ENCODE data around the gene ZCCHC24. TPM values are rescaled to one million over a fixed set of nuclear protein-coding genes. Genes with fewer than 3 reads are reported as not detected.
"Not testable (repeated sequence)": the region's sequence is repeated elsewhere in the genome, so short reads cannot be mapped to it uniquely, and the experiment has no call there.

ZCCHC24 gene
- total RNA-seq, 1 donor = 4.0 TPM

DNA sequence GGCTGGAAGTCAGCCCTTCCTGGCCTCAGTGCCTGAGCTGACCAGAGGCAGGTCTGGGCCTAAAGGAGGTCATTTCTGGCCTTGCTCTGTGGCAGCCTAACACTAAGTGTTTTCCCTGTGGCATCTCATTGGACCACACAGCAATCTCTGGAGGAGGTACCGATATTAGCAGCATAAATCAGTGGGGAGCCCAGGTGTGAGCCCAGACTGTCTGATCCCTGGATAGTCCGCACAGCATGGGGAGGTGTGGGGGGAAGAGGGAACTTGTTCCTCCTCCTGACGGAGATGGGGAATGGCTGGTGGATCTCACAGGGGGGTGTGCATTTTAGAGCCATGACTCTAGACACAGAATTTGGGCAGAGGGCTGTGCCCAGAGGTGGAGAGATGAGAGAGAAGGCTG, 109.1 kb downstream of the ZCCHC24 start:
- Histone ChIP-seq H3K9me3 (ENCODE audit: low read depth, low read length) (no peaks in the 10 kb centered on the region), H3K27me3 (ENCODE audit: insufficient read depth, low read length) (no peaks in the 10 kb centered on the region), H3K4me3 (ENCODE audit: low read length) (no peak overlapping the region), H3K4me1 (ENCODE audit: insufficient read depth, low read length) (peaks cover 9% of the 10 kb centered on the region)

GRCh38 chr10:79335470-79336235, 109.8 kb downstream of the ZCCHC24 start:
- H3K4me1 ChIP-seq (ENCODE audit: insufficient read depth, low read length) = peaks cover 13% of the 10 kb centered on the region
- H3K9me3 ChIP-seq (ENCODE audit: low read depth, low read length) = no peaks in the 10 kb centered on the region
- no peaks in the 10 kb centered on the region for H3K27me3 ChIP-seq (ENCODE audit: insufficient read depth, low read length)
- no peak overlapping the region for H3K4me3 ChIP-seq (ENCODE audit: low read length)

DNA sequence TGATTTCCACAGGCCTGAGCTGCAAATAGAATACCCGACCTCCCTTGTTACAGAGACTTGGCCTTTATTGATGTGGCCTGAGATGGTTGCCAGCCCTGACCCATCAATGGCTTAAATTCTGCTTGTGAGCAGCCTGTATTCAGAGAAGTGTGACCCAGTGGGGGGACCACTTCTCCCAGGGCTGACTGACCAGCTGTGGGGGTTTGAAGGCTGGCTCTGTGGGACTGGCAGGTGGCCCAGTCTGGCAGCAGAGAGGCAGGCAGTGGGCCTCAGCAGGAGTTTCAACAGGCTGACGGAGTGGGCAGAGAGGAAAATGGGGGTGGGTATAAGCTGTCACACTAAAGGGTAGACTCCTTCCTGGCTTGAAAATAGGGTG, 110.3 kb downstream of the ZCCHC24 start:
- no peaks in the 10 kb centered on the region for H3K9me3 ChIP-seq (ENCODE audit: low read depth, low read length)
- no peak overlapping the region for H3K4me3 ChIP-seq (ENCODE audit: low read length)
- H3K4me1 ChIP-seq (ENCODE audit: insufficient read depth, low read length) = peaks cover 13% of the 10 kb centered on the region
- H3K27me3 ChIP-seq (ENCODE audit: insufficient read depth, low read length) = no peaks in the 10 kb centered on the region

DNA sequence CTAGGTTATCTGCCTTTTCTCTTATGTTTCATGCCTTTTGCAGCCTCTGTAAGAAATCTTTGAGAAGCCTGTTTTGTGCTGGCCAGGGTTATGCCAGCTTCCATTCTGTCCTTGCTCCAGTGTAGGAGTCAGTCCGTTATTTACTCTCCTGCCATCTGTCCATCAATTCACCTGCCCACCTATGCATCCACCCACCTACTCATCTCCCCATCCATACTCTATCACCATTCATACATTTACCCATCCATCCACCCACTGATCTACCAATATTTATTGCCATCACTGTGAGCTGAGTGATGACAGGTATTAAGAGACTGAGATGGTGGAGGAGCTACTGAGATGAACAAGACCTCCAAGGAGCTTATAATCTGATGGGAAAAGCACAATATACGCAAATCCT, 110.9 kb downstream of the ZCCHC24 start:
- H3K4me3 ChIP-seq (ENCODE audit: low read length) = no peak overlapping the region
- no peaks in the 10 kb centered on the region for H3K9me3 ChIP-seq (ENCODE audit: low read depth, low read length)
- no peaks in the 10 kb centered on the region for H3K27me3 ChIP-seq (ENCODE audit: insufficient read depth, low read length)
- H3K4me1 ChIP-seq (ENCODE audit: insufficient read depth, low read length) = peaks cover 13% of the 10 kb centered on the region

- Histone ChIP-seq H3K4me3 (ENCODE audit: low read length) (no peak overlapping the region), H3K9me3 (ENCODE audit: low read depth, low read length) (no peaks in the 10 kb centered on the region), H3K4me1 (ENCODE audit: insufficient read depth, low read length) (peaks cover 13% of the 10 kb centered on the region), H3K27me3 (ENCODE audit: insufficient read depth, low read length) (no peaks in the 10 kb centered on the region)
Observed at GRCh38 chr10:79333513-79333912, 111.9 kb downstream of the ZCCHC24 start.

DNA sequence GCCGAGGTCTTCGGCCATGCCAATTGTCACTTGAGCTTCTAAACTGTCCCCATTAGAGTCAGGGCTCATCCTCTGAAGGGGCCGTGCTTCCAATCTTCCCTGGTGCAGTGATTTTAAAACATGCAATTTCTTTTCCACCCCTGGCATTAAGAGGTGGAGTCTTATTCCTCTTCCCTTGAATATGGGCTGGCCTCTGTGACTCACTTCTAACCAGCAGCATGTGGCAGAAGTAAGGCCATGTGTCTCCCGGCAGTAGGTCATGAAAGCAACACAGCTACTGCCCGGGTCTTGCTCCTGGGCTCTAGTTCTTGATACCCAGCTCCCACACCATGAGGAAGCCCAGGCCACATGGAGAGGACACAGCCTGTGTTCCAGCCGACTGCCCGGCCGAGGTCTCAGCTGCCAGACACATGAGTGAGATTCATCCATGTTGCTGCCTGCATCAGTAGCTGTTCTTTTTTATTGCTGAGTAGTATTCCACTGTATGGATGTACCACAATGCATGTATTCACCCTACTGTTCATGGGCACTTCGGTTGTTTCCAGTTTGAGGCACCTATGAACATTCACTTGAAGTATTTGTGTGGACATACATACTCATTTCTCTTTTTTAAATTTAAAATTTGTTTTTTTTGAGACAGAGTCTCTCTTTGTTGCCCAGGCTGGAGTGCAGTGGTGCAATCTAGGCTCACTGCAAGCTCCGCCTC, 112.7 kb downstream of the ZCCHC24 start:
- H3K4me1 ChIP-seq (ENCODE audit: insufficient read depth, low read length) = peaks cover 13% of the 10 kb centered on the region
- not testable (repeated sequence) for H3K4me3 ChIP-seq (ENCODE audit: low read length); H3K27me3 ChIP-seq (ENCODE audit: insufficient read depth, low read length); H3K9me3 ChIP-seq (ENCODE audit: low read depth, low read length)

Other genes starting within 250 kb of the ZCCHC24 start
- gene PPIF, start 98.2 kb downstream of the ZCCHC24 start, total RNA-seq = 146 TPM
- 0.73 TPM for gene EIF5AL1, start 66.9 kb upstream of the ZCCHC24 start, total RNA-seq
- not detected for gene SFTPA2, start 114.8 kb upstream of the ZCCHC24 start, total RNA-seq
- not detected for gene SFTPA1, start 165.3 kb upstream of the ZCCHC24 start, total RNA-seq